HG03064 (cell line): ENCODE data around the gene SFT2D3.

ENCODE experiments used
- ATAC-seq: cut with Tn5 transposase; IDR thresholded peaks from one replicate; pipeline ENCODE4 v1.9.1; 2021; ENCODE audit warnings: low read depth; ENCODE audit not compliant: unreplicated experiment

The SFT2D3 gene

GRCh38 chr2:127664065-127664894, 37.0 kb upstream of the SFT2D3 start:
- no peak for ATAC-seq

DNA sequence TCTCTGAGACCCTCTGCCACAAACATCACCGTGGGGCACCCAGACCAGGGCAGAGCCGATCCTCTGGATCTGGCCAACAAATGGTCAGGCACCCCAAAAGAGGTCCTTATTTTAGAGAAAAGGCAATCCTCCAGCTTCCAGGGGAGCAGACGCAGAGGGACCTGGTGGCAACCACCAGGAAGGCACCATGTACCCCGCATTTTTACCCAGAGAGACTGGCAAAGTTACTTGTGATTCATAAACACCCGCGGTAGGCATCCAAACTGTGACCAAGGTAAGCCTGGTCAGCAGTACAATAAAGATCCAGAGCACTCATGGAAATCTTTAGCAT, 36.4 kb upstream of the SFT2D3 start:
- ATAC-seq = no peak

DNA sequence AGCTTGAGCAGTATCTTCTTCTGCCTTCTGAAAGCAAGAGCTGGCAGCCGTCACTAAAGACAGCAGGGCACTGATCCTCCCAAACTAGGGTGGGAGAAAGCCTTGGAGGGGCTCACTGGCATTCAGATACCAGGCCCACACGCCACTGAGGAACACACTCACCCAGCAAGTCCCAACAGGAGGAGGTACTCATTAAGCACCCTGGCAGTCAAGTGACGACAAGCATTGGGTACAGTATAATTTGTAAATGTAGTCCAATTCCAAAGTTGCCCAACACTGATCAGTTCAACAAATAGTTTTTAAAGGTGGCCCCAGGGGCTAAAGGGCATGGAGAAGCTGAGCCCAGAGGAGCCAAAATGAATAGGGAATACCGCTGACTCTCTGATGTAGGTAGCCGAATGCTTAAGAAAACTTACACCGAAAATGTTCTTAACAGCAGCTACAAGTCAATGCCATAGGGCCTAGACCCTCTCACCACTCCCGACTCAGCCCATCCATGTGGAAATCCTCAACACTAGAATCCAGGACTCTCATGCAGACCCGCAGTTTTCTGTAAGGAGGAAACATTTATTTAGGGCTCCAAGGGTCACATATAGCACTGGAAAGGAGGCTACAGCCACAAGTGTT, 35.9 kb upstream of the SFT2D3 start:
- no peak for ATAC-seq

DNA sequence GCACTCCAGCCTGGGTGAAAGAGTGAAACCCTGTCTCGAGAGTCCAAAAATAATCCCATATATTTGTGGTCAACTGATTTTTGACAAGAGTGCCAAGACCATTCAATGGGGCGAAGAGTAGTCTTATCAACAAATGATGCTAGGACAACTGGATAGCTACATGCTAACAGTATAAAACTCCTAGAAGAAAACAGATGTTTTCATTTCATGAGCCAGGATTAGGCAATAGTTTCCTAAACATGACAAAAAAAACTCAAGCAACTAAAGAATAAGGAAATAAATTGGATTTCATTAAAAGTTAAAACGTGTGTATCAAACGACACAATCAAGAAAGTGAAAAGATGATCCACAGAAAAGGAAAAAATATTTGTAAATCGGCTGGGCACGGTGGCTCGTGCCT, 32.2 kb upstream of the SFT2D3 start:
- ATAC-seq = no peak

GRCh38 chr2:127670055-127670956, 31.0 kb upstream of the SFT2D3 start:
- no peak for ATAC-seq

DNA sequence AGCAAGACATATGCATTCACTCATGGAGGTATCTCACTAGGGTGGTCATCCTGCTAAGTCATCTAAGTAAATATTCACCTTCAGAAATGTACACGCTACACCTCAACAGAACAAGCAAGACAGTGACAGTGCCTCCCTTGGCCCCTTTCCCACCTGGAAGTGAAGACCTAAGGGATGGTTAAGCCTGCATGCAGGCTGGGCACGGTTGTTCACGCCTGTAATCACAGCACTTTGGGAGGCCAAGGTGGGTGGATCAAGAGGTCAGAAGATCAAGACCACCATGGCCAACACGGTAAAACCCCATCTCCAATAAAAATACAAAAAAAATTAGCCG, 30.4 kb upstream of the SFT2D3 start:
- ATAC-seq = no peak

DNA sequence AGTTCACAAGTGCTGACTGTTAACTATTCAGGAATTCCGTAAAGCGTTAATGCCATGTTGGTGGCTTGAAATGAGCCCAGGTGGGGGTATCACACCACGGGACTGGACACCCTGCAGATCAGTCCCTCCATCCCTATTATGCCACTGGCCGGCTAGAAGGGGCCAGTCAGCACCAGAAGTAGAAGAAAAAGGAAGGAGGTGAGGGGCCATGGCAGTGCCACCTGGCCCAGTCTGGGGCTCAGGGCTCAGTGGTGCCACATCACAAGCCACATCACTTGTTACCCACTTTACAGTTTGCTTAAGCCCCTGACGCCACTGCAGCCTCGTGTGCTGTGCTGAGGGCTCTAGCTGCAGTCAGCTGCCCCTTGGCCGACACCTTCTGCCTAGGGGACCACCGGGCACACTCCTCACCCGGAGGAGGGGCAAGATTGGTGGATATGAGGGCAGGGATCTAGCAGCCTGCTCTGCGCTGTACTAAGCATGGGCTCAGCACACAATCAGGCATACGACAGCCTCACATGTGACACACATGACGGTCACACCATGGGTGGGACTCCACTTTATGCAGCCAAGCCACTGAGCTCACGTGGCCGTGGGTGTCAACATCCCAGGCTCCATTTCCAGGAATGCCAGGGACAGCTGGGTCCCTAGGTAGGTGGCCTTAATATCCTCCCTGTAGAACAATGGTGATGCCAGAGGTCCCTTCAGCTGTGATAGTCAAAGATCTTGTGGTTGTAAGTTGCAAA, 29.6 kb upstream of the SFT2D3 start:
- ATAC-seq = no peak

GRCh38 chr2:127672341-127673224, 28.7 kb upstream of the SFT2D3 start:
- no peak for ATAC-seq

- ATAC-seq = no peak
Measured at GRCh38 chr2:127673291-127674069, 27.8 kb upstream of the SFT2D3 start.

- ATAC-seq = no peak
Measured at GRCh38 chr2:127674241-127675209, 26.8 kb upstream of the SFT2D3 start.

DNA sequence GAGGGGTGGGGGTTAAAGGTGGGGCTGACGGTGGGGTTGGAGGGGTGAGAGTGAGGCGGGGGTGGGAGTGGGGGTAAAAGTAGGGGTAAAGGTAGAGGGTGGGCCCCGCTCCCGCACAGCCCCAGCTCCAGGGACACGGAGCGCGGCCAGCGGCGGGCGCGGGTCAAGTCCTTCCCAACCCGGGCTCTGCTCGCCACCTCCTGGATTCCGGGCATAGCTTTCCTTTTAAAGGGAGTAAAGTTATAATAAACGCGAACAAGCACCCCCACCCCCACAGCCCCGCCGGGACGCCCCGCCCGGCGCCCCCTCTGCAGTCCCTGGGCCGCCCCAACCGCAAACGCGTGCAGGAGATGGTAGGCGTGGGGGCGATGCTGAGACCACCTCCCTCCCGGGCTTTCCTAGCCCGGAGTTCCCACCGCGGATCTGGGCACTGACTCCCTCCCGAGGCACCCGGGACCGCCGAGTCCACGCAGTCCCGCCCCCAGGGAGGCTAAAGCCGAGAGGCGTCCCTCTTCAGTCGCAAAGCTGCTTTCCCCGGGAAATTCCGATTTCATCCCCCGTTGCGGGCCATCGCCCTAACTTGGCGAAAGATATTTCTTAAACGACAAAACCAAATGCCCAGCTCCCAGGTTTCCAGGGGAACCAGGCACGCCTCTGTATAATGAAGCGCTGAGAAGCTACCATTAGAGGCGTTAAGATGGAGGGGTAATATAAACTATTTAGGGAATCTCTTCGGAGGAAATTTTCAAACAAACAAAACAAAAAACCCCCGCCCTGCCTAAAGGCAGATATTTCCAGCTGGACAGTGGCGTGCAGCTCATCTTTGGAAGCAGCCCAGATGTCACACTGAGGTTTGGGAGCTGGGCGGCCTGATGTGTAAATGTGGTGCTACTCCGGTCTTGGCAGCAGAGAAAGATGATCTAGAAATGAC, 25.7 kb upstream of the SFT2D3 start, which contains the start of gene LIMS2:
TSS of gene LIMS2 (minus strand) at position 200 of the 931 bp plus-strand sequence. CDS start 506 bp downstream, outside the sequence.
- ATAC-seq = no peak

- ATAC-seq = no peak
Measured at GRCh38 chr2:127676906-127677305, 24.4 kb upstream of the SFT2D3 start.

GRCh38 chr2:127678531-127678930, 22.8 kb upstream of the SFT2D3 start:
- ATAC-seq = no peak

DNA sequence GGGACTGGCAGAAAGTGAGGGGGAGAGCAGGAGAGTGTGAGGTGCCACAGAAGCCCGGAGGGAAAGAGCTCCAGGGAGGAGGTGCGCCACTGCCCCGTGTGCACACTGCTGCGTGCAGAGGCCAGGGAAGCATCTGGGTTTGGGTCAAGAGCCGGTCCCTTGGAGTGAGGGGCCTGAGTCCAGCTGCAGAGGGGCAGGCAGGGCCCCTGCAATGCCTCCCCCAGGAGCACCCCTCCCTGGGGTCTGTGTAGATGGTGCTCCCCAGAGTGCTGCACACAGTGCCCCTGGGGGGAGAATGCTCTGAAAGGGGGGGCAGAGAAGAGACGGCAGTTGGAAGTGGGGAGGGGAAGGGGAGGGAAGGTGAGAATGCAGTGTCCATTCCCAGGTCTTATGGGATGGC, 22.3 kb upstream of the SFT2D3 start:
- no peak for ATAC-seq

GRCh38 chr2:127679680-127680361, 21.5 kb upstream of the SFT2D3 start:
- ATAC-seq = no peak

GRCh38 chr2:127680706-127681287, 20.5 kb upstream of the SFT2D3 start:
- ATAC-seq = no peak
